Ishikawa (cell line): ENCODE data around the gene CNNM2.

ENCODE experiments used
- CEBPB ChIP-seq: IDR thresholded peaks from 2 replicates; pipeline ENCODE4 v1.6.1; 2012
- EGR1 ChIP-seq: IDR thresholded peaks from 2 replicates; pipeline ENCODE4 v1.6.1; 2012
- EP300 ChIP-seq: IDR thresholded peaks from 2 replicates; pipeline ENCODE4 v1.6.1; 2012; ENCODE audit warnings: borderline replicate concordance
- FOXM1 ChIP-seq: IDR thresholded peaks from 2 replicates; pipeline ENCODE4 v1.6.1; 2012; ENCODE audit warnings: low read depth, borderline replicate concordance
- TF ChIP-seq, protein P1 (sequence below): IDR thresholded peaks from 2 replicates; pipeline ENCODE4 v1.6.1; 2012; ENCODE audit warnings: low read depth, mild to moderate bottlenecking
- TF ChIP-seq, protein P2 (sequence below): IDR thresholded peaks from 2 replicates; pipeline ENCODE4 v1.6.1; 2012

- TF ChIP-seq CEBPB = no peak
- TF ChIP-seq EP300 = no peak
- TF ChIP-seq, protein P1, sequence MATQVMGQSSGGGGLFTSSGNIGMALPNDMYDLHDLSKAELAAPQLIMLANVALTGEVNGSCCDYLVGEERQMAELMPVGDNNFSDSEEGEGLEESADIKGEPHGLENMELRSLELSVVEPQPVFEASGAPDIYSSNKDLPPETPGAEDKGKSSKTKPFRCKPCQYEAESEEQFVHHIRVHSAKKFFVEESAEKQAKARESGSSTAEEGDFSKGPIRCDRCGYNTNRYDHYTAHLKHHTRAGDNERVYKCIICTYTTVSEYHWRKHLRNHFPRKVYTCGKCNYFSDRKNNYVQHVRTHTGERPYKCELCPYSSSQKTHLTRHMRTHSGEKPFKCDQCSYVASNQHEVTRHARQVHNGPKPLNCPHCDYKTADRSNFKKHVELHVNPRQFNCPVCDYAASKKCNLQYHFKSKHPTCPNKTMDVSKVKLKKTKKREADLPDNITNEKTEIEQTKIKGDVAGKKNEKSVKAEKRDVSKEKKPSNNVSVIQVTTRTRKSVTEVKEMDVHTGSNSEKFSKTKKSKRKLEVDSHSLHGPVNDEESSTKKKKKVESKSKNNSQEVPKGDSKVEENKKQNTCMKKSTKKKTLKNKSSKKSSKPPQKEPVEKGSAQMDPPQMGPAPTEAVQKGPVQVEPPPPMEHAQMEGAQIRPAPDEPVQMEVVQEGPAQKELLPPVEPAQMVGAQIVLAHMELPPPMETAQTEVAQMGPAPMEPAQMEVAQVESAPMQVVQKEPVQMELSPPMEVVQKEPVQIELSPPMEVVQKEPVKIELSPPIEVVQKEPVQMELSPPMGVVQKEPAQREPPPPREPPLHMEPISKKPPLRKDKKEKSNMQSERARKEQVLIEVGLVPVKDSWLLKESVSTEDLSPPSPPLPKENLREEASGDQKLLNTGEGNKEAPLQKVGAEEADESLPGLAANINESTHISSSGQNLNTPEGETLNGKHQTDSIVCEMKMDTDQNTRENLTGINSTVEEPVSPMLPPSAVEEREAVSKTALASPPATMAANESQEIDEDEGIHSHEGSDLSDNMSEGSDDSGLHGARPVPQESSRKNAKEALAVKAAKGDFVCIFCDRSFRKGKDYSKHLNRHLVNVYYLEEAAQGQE = no peak
- no peak for TF ChIP-seq EGR1
- TF ChIP-seq, protein P2, sequence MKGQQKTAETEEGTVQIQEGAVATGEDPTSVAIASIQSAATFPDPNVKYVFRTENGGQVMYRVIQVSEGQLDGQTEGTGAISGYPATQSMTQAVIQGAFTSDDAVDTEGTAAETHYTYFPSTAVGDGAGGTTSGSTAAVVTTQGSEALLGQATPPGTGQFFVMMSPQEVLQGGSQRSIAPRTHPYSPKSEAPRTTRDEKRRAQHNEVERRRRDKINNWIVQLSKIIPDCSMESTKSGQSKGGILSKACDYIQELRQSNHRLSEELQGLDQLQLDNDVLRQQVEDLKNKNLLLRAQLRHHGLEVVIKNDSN = no peak
- TF ChIP-seq FOXM1 = no peak
These were observed 124.0 kb downstream of the CNNM2 start for GRCh38 chr10:103042129-103042528.
